Medulla oblongata (tissue), 1 donor: Measurements from ENCODE around the gene ZBTB7C.

Experiments
- DNase-seq: peaks from one replicate; pipeline ENCODE4 v3.0.0-alpha.2; 2015; ENCODE audit errors: extremely low spot score

ZBTB7C gene

GRCh38 chr18:48123324-48123723, 285.9 kb downstream of the ZBTB7C start:
- DNase-seq = peak; percentile 53

GRCh38 chr18:48122816-48123215, 286.4 kb downstream of the ZBTB7C start:
- DNase-seq = no peak

- no peak for DNase-seq
These were observed 286.8 kb downstream of the ZBTB7C start for GRCh38 chr18:48122376-48122775.

GRCh38 chr18:48121752-48122151, 287.4 kb downstream of the ZBTB7C start:
- DNase-seq = no peak

GRCh38 chr18:48119204-48119603, 290.0 kb downstream of the ZBTB7C start:
- no peak for DNase-seq

GRCh38 chr18:48116873-48117630, 292.1 kb downstream of the ZBTB7C start:
- DNase-seq = no peak

- no peak for DNase-seq
These were observed 293.2 kb downstream of the ZBTB7C start for GRCh38 chr18:48116017-48116416.

GRCh38 chr18:48113691-48114090, 295.5 kb downstream of the ZBTB7C start:
- DNase-seq = no peak

GRCh38 chr18:48111587-48111986, 297.6 kb downstream of the ZBTB7C start:
- DNase-seq = no peak

GRCh38 chr18:48110797-48111196, 298.4 kb downstream of the ZBTB7C start:
- no peak for DNase-seq

- no peak for DNase-seq
These were observed 299.2 kb downstream of the ZBTB7C start for GRCh38 chr18:48109961-48110493.

- no peak for DNase-seq
These were observed 301.0 kb downstream of the ZBTB7C start for GRCh38 chr18:48108136-48108535.

- no peak for DNase-seq
These were observed 302.0 kb downstream of the ZBTB7C start for GRCh38 chr18:48106976-48107781.

GRCh38 chr18:48106498-48106897, 302.7 kb downstream of the ZBTB7C start:
- DNase-seq = no peak

GRCh38 chr18:48105317-48105716, 303.9 kb downstream of the ZBTB7C start:
- no peak for DNase-seq

- no peak for DNase-seq
These were observed 304.5 kb downstream of the ZBTB7C start for GRCh38 chr18:48104705-48105104.

- DNase-seq = no peak
These were observed 308.5 kb downstream of the ZBTB7C start for GRCh38 chr18:48100651-48101165.

- DNase-seq = no peak
These were observed 309.0 kb downstream of the ZBTB7C start for GRCh38 chr18:48100165-48100575.

GRCh38 chr18:48099481-48100164, 309.6 kb downstream of the ZBTB7C start:
- DNase-seq = no peak

- no peak for DNase-seq
These were observed 310.6 kb downstream of the ZBTB7C start for GRCh38 chr18:48098538-48098937.

GRCh38 chr18:48098007-48098406, 311.2 kb downstream of the ZBTB7C start:
- DNase-seq = no peak

GRCh38 chr18:48095726-48096125, 313.5 kb downstream of the ZBTB7C start:
- no peak for DNase-seq
